Measurements from ENCODE around the gene IGFBP1.

IGFBP1 gene

GRCh38 chr7:45910855-45911254 is 22.6 kb downstream of the IGFBP1 start:
- Histone ChIP-seq H3K36me3 (ENCODE audit: control insufficient read depth, insufficient read depth, low read length) (no peaks in the 10 kb centered on the region), H3K27ac (ENCODE audit: low read depth, low read length) (no peak overlapping the region), H3K9ac (ENCODE audit: low read length) (no peak overlapping the region), H3K4me1 (ENCODE audit: control insufficient read depth, insufficient read depth, low read length) (no peaks in the 10 kb centered on the region), H3K27me3 (ENCODE audit: control insufficient read depth, insufficient read depth, low read length) (peaks cover 3% of the 10 kb centered on the region), H3K4me3 (ENCODE audit: low read depth, low read length) (no peak overlapping the region), H3K9me3 (ENCODE audit: control insufficient read depth, insufficient read depth, low read depth, low read length) (no peaks in the 10 kb centered on the region)

GRCh38 chr7:45911311-45911710 is 23.0 kb downstream of the IGFBP1 start:
- H3K27ac ChIP-seq (ENCODE audit: low read depth, low read length), result no peak overlapping the region
- H3K4me1 ChIP-seq (ENCODE audit: control insufficient read depth, insufficient read depth, low read length), result no peaks in the 10 kb centered on the region

DNA sequence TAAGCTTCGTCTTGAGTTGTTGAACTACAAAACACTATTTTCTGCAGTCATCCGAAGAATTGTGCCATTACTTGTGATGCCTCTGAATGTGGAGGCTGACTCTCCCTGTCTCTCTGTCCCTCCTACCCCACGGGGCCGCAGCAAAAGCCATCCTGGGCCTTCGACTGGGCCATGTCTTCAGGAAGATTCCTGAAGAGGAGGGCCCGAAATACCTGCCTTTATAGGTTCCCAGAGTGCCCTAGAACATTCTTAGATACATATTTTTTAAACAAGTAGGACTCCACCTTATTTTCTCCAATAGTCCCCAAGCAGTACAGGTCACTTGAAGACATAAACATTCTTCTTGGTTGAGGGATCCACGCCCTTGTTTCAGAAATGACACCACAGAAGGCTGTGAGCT is 24.7 kb downstream of the IGFBP1 start:
- Histone ChIP-seq H3K9me3 (ENCODE audit: control insufficient read depth, insufficient read depth, low read depth, low read length) (no peaks in the 10 kb centered on the region), H3K9ac (ENCODE audit: low read length) (no peak overlapping the region)

More at GRCh38 chr7:45911311-45911710, 23.0 kb downstream of the IGFBP1 start:
- Histone ChIP-seq H3K27me3 (ENCODE audit: control insufficient read depth, insufficient read depth, low read length) (peaks cover 8% of the 10 kb centered on the region), H3K9me3 (ENCODE audit: control insufficient read depth, insufficient read depth, low read depth, low read length) (no peaks in the 10 kb centered on the region), H3K9ac (ENCODE audit: low read length) (no peak overlapping the region), H3K4me3 (ENCODE audit: low read depth, low read length) (no peak overlapping the region), H3K36me3 (ENCODE audit: control insufficient read depth, insufficient read depth, low read length) (no peaks in the 10 kb centered on the region)

DNA sequence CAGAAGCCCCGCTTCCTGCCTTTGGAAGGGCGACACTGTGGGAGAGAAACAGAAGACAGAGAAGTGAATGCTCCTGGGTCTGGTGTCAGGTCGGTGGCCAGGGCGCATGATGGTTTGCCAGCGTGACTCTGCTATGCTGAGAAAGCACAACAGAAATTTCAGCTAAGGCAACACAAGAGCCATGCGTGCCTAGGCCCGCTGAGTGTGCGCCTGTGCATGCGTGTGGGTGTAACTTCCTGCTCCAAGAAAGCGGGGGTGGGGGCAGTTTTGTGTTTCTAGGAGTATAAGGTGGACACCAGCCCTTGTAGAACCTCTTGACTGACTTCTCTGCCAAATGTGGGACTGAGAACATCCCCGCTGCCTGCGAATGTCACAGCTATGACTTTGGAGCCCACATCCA is 26.6 kb downstream of the IGFBP1 start:
- Histone ChIP-seq H3K9ac (ENCODE audit: low read length) (no peak overlapping the region), H3K36me3 (ENCODE audit: control insufficient read depth, insufficient read depth, low read length) (no peaks in the 10 kb centered on the region), H3K27ac (ENCODE audit: low read depth, low read length) (no peak overlapping the region)

More for the DNA sequence above, 24.7 kb downstream of the IGFBP1 start:
- Histone ChIP-seq H3K27ac (ENCODE audit: low read depth, low read length) (no peak overlapping the region), H3K36me3 (ENCODE audit: control insufficient read depth, insufficient read depth, low read length) (no peaks in the 10 kb centered on the region), H3K4me3 (ENCODE audit: low read depth, low read length) (no peak overlapping the region), H3K4me1 (ENCODE audit: control insufficient read depth, insufficient read depth, low read length) (peaks cover 3% of the 10 kb centered on the region; the same call in 1 of the 2 replicates), H3K27me3 (ENCODE audit: control insufficient read depth, insufficient read depth, low read length) (peaks cover 23% of the 10 kb centered on the region)

GRCh38 chr7:45915606-45916005 is 27.3 kb downstream of the IGFBP1 start:
- Histone ChIP-seq H3K4me1 (ENCODE audit: control insufficient read depth, insufficient read depth, low read length) (peaks cover 4% of the 10 kb centered on the region; the same call in 1 of the 2 replicates), H3K27me3 (ENCODE audit: control insufficient read depth, insufficient read depth, low read length) (peaks cover 50% of the 10 kb centered on the region), H3K4me3 (ENCODE audit: low read depth, low read length) (no peak overlapping the region), H3K9ac (ENCODE audit: low read length) (no peak overlapping the region), H3K36me3 (ENCODE audit: control insufficient read depth, insufficient read depth, low read length) (no peaks in the 10 kb centered on the region), H3K9me3 (ENCODE audit: control insufficient read depth, insufficient read depth, low read depth, low read length) (no peaks in the 10 kb centered on the region), H3K27ac (ENCODE audit: low read depth, low read length) (no peak overlapping the region)

More for the DNA sequence above, 26.6 kb downstream of the IGFBP1 start:
- peaks cover 4% of the 10 kb centered on the region; the same call in 1 of the 2 replicates for H3K4me1 ChIP-seq (ENCODE audit: control insufficient read depth, insufficient read depth, low read length)
- H3K27me3 ChIP-seq (ENCODE audit: control insufficient read depth, insufficient read depth, low read length), result peaks cover 43% of the 10 kb centered on the region
- H3K4me3 ChIP-seq (ENCODE audit: low read depth, low read length), result no peak overlapping the region
- H3K9me3 ChIP-seq (ENCODE audit: control insufficient read depth, insufficient read depth, low read depth, low read length), result no peaks in the 10 kb centered on the region

DNA sequence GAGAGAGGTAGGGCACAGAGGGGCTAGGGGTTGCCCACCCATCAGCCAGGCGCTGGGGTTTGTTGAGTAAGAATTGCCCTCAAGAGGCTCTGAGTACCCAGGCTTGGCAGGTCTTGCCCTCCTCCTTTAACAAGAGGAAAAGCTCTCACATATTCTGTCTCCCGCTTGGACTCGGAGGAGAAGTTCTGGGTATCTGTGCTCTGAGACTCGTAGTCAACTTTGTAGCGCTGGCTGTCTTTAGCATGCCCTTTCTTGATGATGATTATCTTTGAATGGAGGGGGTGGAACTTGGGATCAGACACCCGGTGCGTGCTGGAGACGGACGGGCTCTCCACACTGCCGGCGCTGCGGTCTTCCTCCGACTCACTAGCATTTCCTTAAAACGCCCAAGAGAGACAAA is 28.8 kb downstream of the IGFBP1 start:
- no peaks in the 10 kb centered on the region for H3K36me3 ChIP-seq (ENCODE audit: control insufficient read depth, insufficient read depth, low read length)

DNA sequence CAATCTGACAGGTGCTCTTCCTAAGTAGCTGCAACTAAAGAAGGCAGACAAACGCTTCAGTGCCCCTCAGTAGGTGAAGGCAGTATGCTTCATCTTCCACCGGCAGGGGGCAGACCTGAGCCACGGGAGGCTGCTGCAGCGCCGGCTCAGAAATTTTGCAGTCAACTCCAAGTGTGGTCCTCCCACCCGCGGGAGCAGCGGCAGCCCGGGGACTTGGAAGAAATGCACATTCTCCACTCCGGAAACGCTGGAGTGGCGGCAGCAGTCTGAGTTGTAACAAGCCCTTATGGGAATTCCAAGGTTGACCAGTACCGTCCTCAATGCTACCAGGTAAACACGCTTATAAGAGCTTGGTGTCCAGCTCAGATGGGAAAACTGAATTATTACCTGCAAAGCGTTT is 29.4 kb downstream of the IGFBP1 start:
- Histone ChIP-seq H3K36me3 (ENCODE audit: control insufficient read depth, insufficient read depth, low read length) (no peaks in the 10 kb centered on the region), H3K9me3 (ENCODE audit: control insufficient read depth, insufficient read depth, low read depth, low read length) (no peaks in the 10 kb centered on the region), H3K4me3 (ENCODE audit: low read depth, low read length) (0 out of 2 replicates have a peak overlapping the region, but pooled peaks have one; percentile 32), H3K4me1 (ENCODE audit: control insufficient read depth, insufficient read depth, low read length) (peaks cover 15% of the 10 kb centered on the region), H3K27me3 (ENCODE audit: control insufficient read depth, insufficient read depth, low read length) (peaks cover 70% of the 10 kb centered on the region), H3K27ac (ENCODE audit: low read depth, low read length) (no peak overlapping the region), H3K9ac (ENCODE audit: low read length) (no peak overlapping the region)

More for the DNA sequence above, 28.8 kb downstream of the IGFBP1 start:
- no peak overlapping the region for H3K9ac ChIP-seq (ENCODE audit: low read length)
- H3K27ac ChIP-seq (ENCODE audit: low read depth, low read length), result no peak overlapping the region
- H3K4me1 ChIP-seq (ENCODE audit: control insufficient read depth, insufficient read depth, low read length), result peaks cover 12% of the 10 kb centered on the region
- H3K27me3 ChIP-seq (ENCODE audit: control insufficient read depth, insufficient read depth, low read length), result peaks cover 64% of the 10 kb centered on the region
- H3K4me3 ChIP-seq (ENCODE audit: low read depth, low read length), result no peak overlapping the region
- H3K9me3 ChIP-seq (ENCODE audit: control insufficient read depth, insufficient read depth, low read depth, low read length), result no peaks in the 10 kb centered on the region

DNA sequence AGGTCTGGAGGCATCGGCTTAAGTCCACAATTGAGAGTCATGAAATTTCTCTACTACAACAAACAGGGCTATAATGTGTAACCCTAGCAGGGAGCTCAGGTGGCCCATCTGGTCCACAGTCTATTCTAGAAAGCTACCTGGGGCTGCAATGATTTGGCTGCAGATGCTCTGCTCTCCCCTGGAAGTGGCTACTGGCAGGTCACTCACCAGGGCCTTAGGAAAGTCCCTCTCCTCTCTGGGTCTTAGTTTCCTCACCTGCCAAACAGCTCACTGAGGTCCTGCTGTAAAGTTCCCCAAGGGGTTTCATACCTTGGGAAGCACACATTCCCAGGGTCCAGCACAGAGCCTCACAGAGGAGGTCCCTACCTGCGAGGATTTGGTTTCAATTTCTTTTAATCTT is 30.3 kb downstream of the IGFBP1 start:
- Histone ChIP-seq H3K4me1 (ENCODE audit: control insufficient read depth, insufficient read depth, low read length) (peaks cover 21% of the 10 kb centered on the region), H3K9ac (ENCODE audit: low read length) (no peak overlapping the region), H3K27ac (ENCODE audit: low read depth, low read length) (no peak overlapping the region), H3K4me3 (ENCODE audit: low read depth, low read length) (no peak overlapping the region), H3K9me3 (ENCODE audit: control insufficient read depth, insufficient read depth, low read depth, low read length) (no peaks in the 10 kb centered on the region), H3K27me3 (ENCODE audit: control insufficient read depth, insufficient read depth, low read length) (peaks cover 78% of the 10 kb centered on the region), H3K36me3 (ENCODE audit: control insufficient read depth, insufficient read depth, low read length) (no peaks in the 10 kb centered on the region)

GRCh38 chr7:45919231-45919784 is 31.0 kb downstream of the IGFBP1 start:
- H3K9me3 ChIP-seq (ENCODE audit: control insufficient read depth, insufficient read depth, low read depth, low read length), result no peaks in the 10 kb centered on the region
- no peak overlapping the region for H3K9ac ChIP-seq (ENCODE audit: low read length)
- no peak overlapping the region for H3K27ac ChIP-seq (ENCODE audit: low read depth, low read length)
- peaks cover 28% of the 10 kb centered on the region for H3K4me1 ChIP-seq (ENCODE audit: control insufficient read depth, insufficient read depth, low read length)
- peaks cover 83% of the 10 kb centered on the region for H3K27me3 ChIP-seq (ENCODE audit: control insufficient read depth, insufficient read depth, low read length)
- no peaks in the 10 kb centered on the region for H3K36me3 ChIP-seq (ENCODE audit: control insufficient read depth, insufficient read depth, low read length)
- H3K4me3 ChIP-seq (ENCODE audit: low read depth, low read length), result no peak overlapping the region

GRCh38 chr7:45919993-45920459 is 31.7 kb downstream of the IGFBP1 start:
- H3K9ac ChIP-seq (ENCODE audit: low read length), result no peak overlapping the region
- peaks cover 90% of the 10 kb centered on the region for H3K27me3 ChIP-seq (ENCODE audit: control insufficient read depth, insufficient read depth, low read length)
- no peak overlapping the region for H3K27ac ChIP-seq (ENCODE audit: low read depth, low read length)

GRCh38 chr7:45920502-45921380 is 32.5 kb downstream of the IGFBP1 start, which contains the start of gene IGFBP3:
Gene IGFBP3, minus strand, starts transcription at chr7:45921272. Its CDS starts 132 bp downstream, at chr7:45921140.
- H3K9ac ChIP-seq (ENCODE audit: low read length), result peak within 1 kb of the TSS; percentile 45
- H3K4me3 ChIP-seq (ENCODE audit: low read depth, low read length), result peak within 1 kb of the TSS; percentile 74
- H3K4me1 ChIP-seq (ENCODE audit: control insufficient read depth, insufficient read depth, low read length), result peaks cover 34% of the 10 kb centered on the region
- H3K36me3 ChIP-seq (ENCODE audit: control insufficient read depth, insufficient read depth, low read length), result no peaks in the 10 kb centered on the region
- H3K27me3 ChIP-seq (ENCODE audit: control insufficient read depth, insufficient read depth, low read length), result peaks cover 94% of the 10 kb centered on the region
- H3K9me3 ChIP-seq (ENCODE audit: control insufficient read depth, insufficient read depth, low read depth, low read length), result no peaks in the 10 kb centered on the region
- no peak within 1 kb of the TSS for H3K27ac ChIP-seq (ENCODE audit: low read depth, low read length)

More at GRCh38 chr7:45919993-45920459, 31.7 kb downstream of the IGFBP1 start:
- Histone ChIP-seq H3K9me3 (ENCODE audit: control insufficient read depth, insufficient read depth, low read depth, low read length) (no peaks in the 10 kb centered on the region), H3K36me3 (ENCODE audit: control insufficient read depth, insufficient read depth, low read length) (no peaks in the 10 kb centered on the region), H3K4me1 (ENCODE audit: control insufficient read depth, insufficient read depth, low read length) (peaks cover 34% of the 10 kb centered on the region), H3K4me3 (ENCODE audit: low read depth, low read length) (peak overlapping the region; percentile 74)

Data from HUES6 (cell line).